Liver (tissue), 3 donors: ENCODE data around the gene GCGR.

Experiments
- CTCF ChIP-seq: fragments of 150-350 bp; IDR thresholded peaks from 2 replicates; pipeline ENCODE4 v1.5.1; 2017; ENCODE audit warnings: improper control_type of control experiment, low read depth, low read length; ENCODE audit not compliant: missing input control
- EGR1 ChIP-seq, 2 donors: IDR thresholded peaks; 2 replicates each; pipeline ENCODE4 v1.6.1; 2016 to 2018; ENCODE audit warnings: antibody characterized with exemption in 2 of 2, low read depth in 2 of 2
- FOXA1 ChIP-seq: IDR thresholded peaks from 2 replicates; pipeline ENCODE4 v1.6.1; 2016; ENCODE audit warnings: antibody characterized with exemption
- JUND ChIP-seq, 2 donors: IDR thresholded peaks; 2 replicates each; pipeline ENCODE4 v1.6.1; 2016; ENCODE audit warnings: antibody characterized with exemption in 2 of 2
- RAD21 ChIP-seq, 2 donors: IDR thresholded peaks; 2 replicates each; pipeline ENCODE4 v1.6.1; 2016; ENCODE audit warnings: antibody characterized with exemption in 2 of 2, mild to moderate bottlenecking in 2 of 2
- REST ChIP-seq: IDR thresholded peaks from 2 replicates; pipeline ENCODE4 v1.6.1; 2016; ENCODE audit warnings: antibody characterized with exemption, mild to moderate bottlenecking
- TAF1 ChIP-seq: conservative IDR thresholded peaks from 2 replicates; pipeline ENCODE4 v1.6.1; 2016; ENCODE audit warnings: antibody characterized with exemption, mild to moderate bottlenecking
- YY1 ChIP-seq: IDR thresholded peaks from 2 replicates; pipeline ENCODE4 v1.6.1; 2016; ENCODE audit warnings: antibody characterized with exemption, mild to moderate bottlenecking
- donor health status: healthy.
- donor health status: healthy.

- no peak for TF ChIP-seq CTCF
- TF ChIP-seq REST, result no peak
- TF ChIP-seq FOXA1, result no peak
- TF ChIP-seq YY1, result no peak
- no peak for TF ChIP-seq RAD21 (IDR thresholded peaks at IDR 0.05)
- TF ChIP-seq JUND (IDR thresholded peaks at IDR 0.05), result no peak
- TF ChIP-seq EGR1 (IDR thresholded peaks at IDR 0.05; ENCODE audit: low read depth in 2 of 2), result no peak
- TF ChIP-seq TAF1, result no peak
Observed at GRCh38 chr17:81805707-81806460, 1.9 kb downstream of the GCGR start.
